Calu3 (cell line): ENCODE results near the gene LDLRAD4. TPM values are rescaled to one million over a fixed set of nuclear protein-coding genes. Genes with fewer than 3 reads are reported as not detected.

Source experiments
- BruUV-seq: library from RNA; stranded (reverse); fragments of 400-500 nt; replicated peaks from 2 replicates; lab custom pipeline; 2021; lab: Mats Ljungman, UMichigan
- CTCF ChIA-PET: fragments of 300-600 bp; sonication (Branson Sonifier 250); formaldehyde crosslinking; loops from one replicate; lab custom pipeline; 2022; ENCODE audit warnings: antibody characterized with exemption; lab: Charles Lee
- DNase-seq: peaks from one replicate; pipeline ENCODE4 v3.0.0; 2022
- H3K27ac Mint-ChIP-seq: one replicate; pipeline ENCODE4 v1.8.0; 2022; ENCODE audit warnings: mixed read lengths; ENCODE audit not compliant: unreplicated experiment
- H3K27me3 Mint-ChIP-seq: one replicate; pipeline ENCODE4 v1.8.0; 2022; ENCODE audit warnings: mixed read lengths; ENCODE audit not compliant: unreplicated experiment
- H3K36me3 Mint-ChIP-seq: one replicate; pipeline ENCODE4 v1.8.0; 2022; ENCODE audit warnings: mild to moderate bottlenecking, moderate library complexity, mixed read lengths; ENCODE audit not compliant: insufficient read depth, unreplicated experiment
- H3K4me1 Mint-ChIP-seq: one replicate; pipeline ENCODE4 v1.8.0; 2022; ENCODE audit warnings: mild to moderate bottlenecking, low read depth, mixed read lengths; ENCODE audit not compliant: unreplicated experiment
- H3K4me3 Mint-ChIP-seq: one replicate; pipeline ENCODE4 v1.8.0; 2022; ENCODE audit warnings: mild to moderate bottlenecking, low read depth, moderate library complexity, mixed read lengths; ENCODE audit not compliant: unreplicated experiment
- H3K9me3 Mint-ChIP-seq: one replicate; pipeline ENCODE4 v1.8.0; 2022; ENCODE audit warnings: low read depth, mixed read lengths; ENCODE audit not compliant: unreplicated experiment
- intact Hi-C: fragments of 100-400 bp; cut with micrococcal nuclease; formaldehyde crosslinking; loops from one replicate; pipeline ENCODE4 v1.10.0; 2022; ENCODE audit not compliant: unreplicated experiment
- total RNA-seq: library from RNA; stranded (reverse); gene quantifications from 2 replicates; pipeline ENCODE4 v1.2.3, GENCODE V29; 2022
- TF ChIP-seq, protein P1 (sequence below): fragments of 200-600 bp; IDR thresholded peaks from one replicate; pipeline ENCODE4 v1.8.0; 2022; ENCODE audit warnings: antibody characterized with exemption; ENCODE audit not compliant: unreplicated experiment

The LDLRAD4 gene
- total RNA-seq, 1 experiment from 2014 or later: 0.50 TPM

DNA sequence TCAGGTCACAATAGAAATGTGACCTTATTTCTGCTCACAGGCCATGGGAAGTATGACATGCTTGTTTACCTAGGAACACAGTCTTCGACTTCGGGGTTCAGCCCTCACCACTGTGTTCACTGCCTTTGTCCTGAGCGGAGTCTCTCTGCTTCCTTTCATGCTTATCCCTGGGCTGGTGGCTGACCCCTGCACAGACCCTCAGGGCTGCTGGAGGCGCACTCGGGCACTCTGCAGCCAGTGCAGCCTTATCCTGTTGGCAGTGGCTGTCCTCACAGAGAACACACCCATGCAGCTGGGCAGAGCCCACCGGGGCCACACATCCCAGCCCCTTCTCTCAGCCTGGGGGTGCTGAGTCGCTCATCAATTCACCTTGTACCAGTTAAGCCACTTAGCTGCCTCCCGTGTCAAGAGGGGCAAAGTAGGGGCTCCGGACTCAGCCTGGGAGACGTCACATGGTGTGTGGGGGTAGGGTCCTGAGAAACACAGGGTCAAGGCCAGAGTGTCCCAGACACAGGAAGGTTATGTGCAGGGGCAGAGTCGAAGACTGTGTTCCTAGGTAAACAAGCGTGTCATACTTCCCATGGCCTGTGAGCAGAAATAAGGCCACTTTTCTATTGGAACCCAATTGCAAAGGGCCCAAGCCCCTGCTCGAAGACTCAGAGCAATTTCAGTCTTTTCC, 400.3 kb downstream of the LDLRAD4 start:
- Mint-ChIP-seq H3K27ac (no peak overlapping the region), H3K36me3 (no peaks in the 10 kb centered on the region), H3K4me3 (no peak overlapping the region), H3K4me1 (no peaks in the 10 kb centered on the region), H3K9me3 (no peaks in the 10 kb centered on the region), H3K27me3 (peaks cover 93% of the 10 kb centered on the region)
- intact Hi-C loops: no loop called here
- CTCF ChIA-PET: no interaction called here
- no peak for DNase-seq
- no TSS peak for BruUV-seq
- TF ChIP-seq, protein P1, sequence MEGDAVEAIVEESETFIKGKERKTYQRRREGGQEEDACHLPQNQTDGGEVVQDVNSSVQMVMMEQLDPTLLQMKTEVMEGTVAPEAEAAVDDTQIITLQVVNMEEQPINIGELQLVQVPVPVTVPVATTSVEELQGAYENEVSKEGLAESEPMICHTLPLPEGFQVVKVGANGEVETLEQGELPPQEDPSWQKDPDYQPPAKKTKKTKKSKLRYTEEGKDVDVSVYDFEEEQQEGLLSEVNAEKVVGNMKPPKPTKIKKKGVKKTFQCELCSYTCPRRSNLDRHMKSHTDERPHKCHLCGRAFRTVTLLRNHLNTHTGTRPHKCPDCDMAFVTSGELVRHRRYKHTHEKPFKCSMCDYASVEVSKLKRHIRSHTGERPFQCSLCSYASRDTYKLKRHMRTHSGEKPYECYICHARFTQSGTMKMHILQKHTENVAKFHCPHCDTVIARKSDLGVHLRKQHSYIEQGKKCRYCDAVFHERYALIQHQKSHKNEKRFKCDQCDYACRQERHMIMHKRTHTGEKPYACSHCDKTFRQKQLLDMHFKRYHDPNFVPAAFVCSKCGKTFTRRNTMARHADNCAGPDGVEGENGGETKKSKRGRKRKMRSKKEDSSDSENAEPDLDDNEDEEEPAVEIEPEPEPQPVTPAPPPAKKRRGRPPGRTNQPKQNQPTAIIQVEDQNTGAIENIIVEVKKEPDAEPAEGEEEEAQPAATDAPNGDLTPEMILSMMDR: no peak

DNA sequence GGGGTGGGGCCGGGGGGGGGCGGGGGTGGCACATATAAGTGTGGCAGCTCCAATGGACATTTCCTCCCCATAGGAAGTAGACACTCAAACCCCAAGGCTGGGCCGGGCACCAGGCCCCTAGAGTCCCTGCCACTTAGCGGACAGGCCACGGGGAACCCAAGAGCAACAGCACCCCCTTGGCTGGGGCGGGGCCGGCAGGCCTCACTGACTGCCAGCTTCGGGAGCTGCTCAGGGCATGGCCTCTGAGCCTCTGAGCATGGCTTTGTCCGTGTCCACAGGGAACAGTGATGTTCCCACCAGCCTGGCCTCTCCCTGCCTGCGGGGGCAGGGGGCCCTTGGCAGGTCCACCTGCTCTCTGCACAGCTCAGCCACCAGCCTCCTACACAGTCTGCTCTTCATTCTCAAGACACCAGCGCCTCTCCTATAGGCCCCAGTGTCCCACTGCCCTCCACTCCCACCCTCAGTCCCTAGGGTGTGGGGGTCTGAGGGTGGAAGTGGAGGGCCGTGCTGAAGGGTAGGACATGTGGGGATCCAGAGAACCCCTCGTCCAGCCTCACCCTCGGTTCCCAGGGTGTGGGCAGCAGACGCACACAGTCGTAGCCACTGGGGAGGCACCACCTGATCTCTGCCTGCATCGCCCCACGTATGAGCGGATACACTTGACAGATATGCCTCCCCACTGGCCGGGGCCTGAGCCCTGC, 401.1 kb downstream of the LDLRAD4 start:
- Mint-ChIP-seq H3K4me3 (no peak overlapping the region), H3K36me3 (no peaks in the 10 kb centered on the region), H3K4me1 (no peaks in the 10 kb centered on the region), H3K9me3 (no peaks in the 10 kb centered on the region), H3K27ac (no peak overlapping the region), H3K27me3 (peaks cover 93% of the 10 kb centered on the region)
- DNase-seq: no peak
- CTCF ChIA-PET: no interaction called here
- no TSS peak for BruUV-seq
- TF ChIP-seq, protein P1: no peak
- intact Hi-C loops: no loop called here

DNA sequence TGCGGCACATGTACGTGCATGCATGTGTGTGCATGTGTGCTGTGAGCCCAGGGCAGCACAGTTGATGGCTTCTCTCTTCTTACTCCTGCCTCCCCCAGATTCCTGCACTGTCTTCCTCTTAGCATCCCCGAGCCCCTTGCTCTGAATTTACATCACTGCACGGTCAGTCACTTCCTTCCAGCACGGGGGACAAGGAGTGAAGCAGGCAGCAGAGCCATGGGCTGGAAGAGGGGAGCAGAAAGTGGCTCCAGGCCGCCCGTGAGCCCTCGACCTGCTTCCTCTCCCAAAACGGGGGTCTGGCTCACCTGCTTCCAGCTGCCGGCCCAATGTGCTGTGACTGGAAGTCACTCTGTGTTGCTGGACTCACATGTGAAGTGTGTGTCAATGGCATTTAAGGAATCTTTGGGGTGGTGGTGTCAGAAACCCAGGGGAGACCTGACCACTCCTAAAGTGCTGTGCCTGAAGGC, 401.7 kb downstream of the LDLRAD4 start:
- DNase-seq: no peak
- no TSS peak for BruUV-seq
- H3K4me1 Mint-ChIP-seq: no peaks in the 10 kb centered on the region
- no peak overlapping the region for H3K27ac Mint-ChIP-seq
- H3K9me3 Mint-ChIP-seq: no peaks in the 10 kb centered on the region
- H3K36me3 Mint-ChIP-seq: no peaks in the 10 kb centered on the region
- TF ChIP-seq, protein P1: no peak
- H3K4me3 Mint-ChIP-seq: no peak overlapping the region
- intact Hi-C loops: no loop called here
- H3K27me3 Mint-ChIP-seq: peaks cover 93% of the 10 kb centered on the region
- CTCF ChIA-PET: no interaction called here

DNA sequence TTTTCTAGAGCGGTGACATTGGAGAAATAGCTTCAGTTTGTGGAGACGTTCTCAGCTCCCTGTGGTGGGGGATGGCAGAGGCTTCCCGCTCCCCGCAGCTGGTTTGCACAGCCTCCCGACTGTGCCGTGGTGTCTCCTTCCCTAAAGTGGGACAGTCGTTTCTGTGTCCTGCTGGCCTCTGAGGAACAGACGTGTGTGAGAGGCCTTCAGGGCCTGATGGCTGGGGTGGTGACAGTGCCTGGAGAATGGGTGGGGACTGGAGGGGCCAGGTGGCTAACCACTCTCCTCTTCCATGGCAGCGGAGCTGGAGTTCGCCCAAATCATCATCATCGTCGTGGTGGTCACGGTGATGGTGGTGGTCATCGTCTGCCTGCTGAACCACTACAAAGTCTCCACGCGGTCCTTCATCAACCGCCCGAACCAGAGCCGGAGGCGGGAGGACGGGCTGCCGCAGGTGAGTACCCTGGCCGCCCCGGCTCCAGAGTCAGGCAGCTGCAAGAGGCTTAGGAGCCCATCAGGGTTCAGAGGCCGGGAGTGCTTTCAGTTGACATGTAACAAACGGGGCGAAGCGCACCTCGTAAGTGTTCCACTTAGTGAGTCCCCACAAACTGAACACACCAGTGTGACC, 402.4 kb downstream of the LDLRAD4 start:
- Mint-ChIP-seq H3K4me3 (no peak overlapping the region), H3K4me1 (no peaks in the 10 kb centered on the region), H3K27me3 (peaks cover 93% of the 10 kb centered on the region), H3K27ac (no peak overlapping the region), H3K9me3 (no peaks in the 10 kb centered on the region), H3K36me3 (no peaks in the 10 kb centered on the region)
- DNase-seq: no peak
- no TSS peak for BruUV-seq
- intact Hi-C loops: no loop called here
- CTCF ChIA-PET: no interaction called here
- TF ChIP-seq, protein P1: no peak
